ENCODE results near the gene RHOBTB3.

- TF ChIP-seq POLR2A (IDR thresholded peaks at IDR 0.05): no peak
- no peak for TF ChIP-seq CTCF (IDR thresholded peaks at IDR 0.05)
- no peak for TF ChIP-seq POLR2AphosphoS5 (IDR thresholded peaks at IDR 0.05)
- TF ChIP-seq EP300 (IDR thresholded peaks at IDR 0.05): no peak
These were observed 39.9 kb downstream of the RHOBTB3 start for GRCh38 chr5:95770830-95771708.

Data from suprapubic skin (tissue), 4 donors.